ENCODE results near the gene WWTR1. TPM values are rescaled to one million over a fixed set of nuclear protein-coding genes. Genes with fewer than 3 reads are reported as not detected.

Gene WWTR1
- polyA plus RNA-seq, 2 of the 4 experiments (the other 2 are of a cell fraction) = 99.7 to 164 TPM

DNA sequence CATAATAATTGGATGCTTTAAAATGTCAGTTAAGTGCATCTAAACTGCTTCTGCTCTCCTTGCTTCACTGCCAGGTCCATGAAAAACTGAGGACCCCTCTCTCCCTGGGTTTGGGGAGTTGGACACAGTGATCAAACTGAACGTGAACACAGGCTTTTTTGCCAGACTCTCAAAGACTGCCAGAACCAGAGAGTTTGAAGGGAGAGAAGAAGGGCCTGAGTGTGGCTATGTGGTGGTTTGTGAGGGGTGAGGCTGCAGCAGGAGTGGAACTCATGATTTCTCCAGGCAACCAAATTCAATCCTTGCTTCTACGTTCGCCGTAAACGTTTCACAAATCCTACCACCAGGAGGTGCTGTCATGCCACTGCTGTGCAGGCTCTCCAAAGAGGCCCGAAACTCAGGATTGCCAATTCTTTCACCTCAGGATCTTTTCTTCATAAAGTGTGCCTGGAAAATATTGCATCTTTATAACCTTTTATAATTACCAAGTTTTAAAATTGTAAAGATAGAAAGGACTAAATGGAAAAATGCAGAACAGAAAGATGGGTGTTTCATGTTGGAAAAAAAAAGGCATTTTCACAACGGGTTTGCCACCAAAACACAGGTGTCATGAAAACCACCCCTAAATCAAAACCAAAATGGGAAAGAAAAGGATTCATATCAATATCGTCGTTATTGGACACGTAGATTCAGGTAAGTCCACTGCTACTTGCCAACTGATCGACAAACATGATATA is 163.6 kb downstream of the WWTR1 start:
- ChIA-PET CTCF (interaction anchor here (0.6 to 8.7 kb wide), 29 partner anchors 8 to 1432 kb away, joined by 3 to 52 read pairs (median 4); partner anchors contain the start of genes COMMD2 and TM4SF4), POLR2A (no interaction called here)
- Histone ChIP-seq H3K4me2 (no peak overlapping the region; the same call in 2 of the 3 replicates), H3K27ac (peak overlapping the region in 1 of 2 experiments; percentile 44; a peak in 1 of 6 replicates), H3K4me3 (no peak overlapping the region), H3K9me3 (no peaks in the 10 kb centered on the region), H3K4me1 (peaks cover 6% of the 10 kb centered on the region; the same call in 2 of the 3 replicates)
- TF ChIP-seq RCOR1 (IDR thresholded peaks at IDR 0.05; ENCODE audit: low read depth, low read length) (no peak), SMC3 (IDR thresholded peaks at IDR 0.05) (peak; percentile 78), RARB (CRISPR knock-in tag; IDR thresholded peaks at IDR 0.05) (no peak), EHF (CRISPR knock-in tag; IDR thresholded peaks at IDR 0.05) (no peak), RAD21 (conservative IDR thresholded peaks at IDR 0.05 in 1 of 2, IDR thresholded peaks at IDR 0.05 in 1 of 2) (peak; percentile 87 to 95), EHMT2 (IDR thresholded peaks at IDR 0.05; ENCODE audit: low read depth) (no peak), CBX8 (IDR thresholded peaks at IDR 0.05) (no peak), HOXB13 (CRISPR knock-in tag; IDR thresholded peaks at IDR 0.05; ENCODE audit: low read depth) (no peak), JUN (IDR thresholded peaks at IDR 0.05) (no peak), CHD2 (IDR thresholded peaks at IDR 0.05; ENCODE audit: low read length, partially characterized antibody) (no peak), KDM5A (IDR thresholded peaks at IDR 0.05) (no peak), JUNB (IDR thresholded peaks at IDR 0.05) (no peak)
- TF ChIP-seq, protein P1, sequence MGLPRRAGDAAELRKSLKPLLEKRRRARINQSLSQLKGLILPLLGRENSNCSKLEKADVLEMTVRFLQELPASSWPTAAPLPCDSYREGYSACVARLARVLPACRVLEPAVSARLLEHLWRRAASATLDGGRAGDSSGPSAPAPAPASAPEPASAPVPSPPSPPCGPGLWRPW (IDR thresholded peaks at IDR 0.05) = no peak
- TF ChIP-seq, protein P2, sequence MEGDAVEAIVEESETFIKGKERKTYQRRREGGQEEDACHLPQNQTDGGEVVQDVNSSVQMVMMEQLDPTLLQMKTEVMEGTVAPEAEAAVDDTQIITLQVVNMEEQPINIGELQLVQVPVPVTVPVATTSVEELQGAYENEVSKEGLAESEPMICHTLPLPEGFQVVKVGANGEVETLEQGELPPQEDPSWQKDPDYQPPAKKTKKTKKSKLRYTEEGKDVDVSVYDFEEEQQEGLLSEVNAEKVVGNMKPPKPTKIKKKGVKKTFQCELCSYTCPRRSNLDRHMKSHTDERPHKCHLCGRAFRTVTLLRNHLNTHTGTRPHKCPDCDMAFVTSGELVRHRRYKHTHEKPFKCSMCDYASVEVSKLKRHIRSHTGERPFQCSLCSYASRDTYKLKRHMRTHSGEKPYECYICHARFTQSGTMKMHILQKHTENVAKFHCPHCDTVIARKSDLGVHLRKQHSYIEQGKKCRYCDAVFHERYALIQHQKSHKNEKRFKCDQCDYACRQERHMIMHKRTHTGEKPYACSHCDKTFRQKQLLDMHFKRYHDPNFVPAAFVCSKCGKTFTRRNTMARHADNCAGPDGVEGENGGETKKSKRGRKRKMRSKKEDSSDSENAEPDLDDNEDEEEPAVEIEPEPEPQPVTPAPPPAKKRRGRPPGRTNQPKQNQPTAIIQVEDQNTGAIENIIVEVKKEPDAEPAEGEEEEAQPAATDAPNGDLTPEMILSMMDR (IDR thresholded peaks at IDR 0.05) = peak; percentile 89
- TF ChIP-seq, protein P3, sequence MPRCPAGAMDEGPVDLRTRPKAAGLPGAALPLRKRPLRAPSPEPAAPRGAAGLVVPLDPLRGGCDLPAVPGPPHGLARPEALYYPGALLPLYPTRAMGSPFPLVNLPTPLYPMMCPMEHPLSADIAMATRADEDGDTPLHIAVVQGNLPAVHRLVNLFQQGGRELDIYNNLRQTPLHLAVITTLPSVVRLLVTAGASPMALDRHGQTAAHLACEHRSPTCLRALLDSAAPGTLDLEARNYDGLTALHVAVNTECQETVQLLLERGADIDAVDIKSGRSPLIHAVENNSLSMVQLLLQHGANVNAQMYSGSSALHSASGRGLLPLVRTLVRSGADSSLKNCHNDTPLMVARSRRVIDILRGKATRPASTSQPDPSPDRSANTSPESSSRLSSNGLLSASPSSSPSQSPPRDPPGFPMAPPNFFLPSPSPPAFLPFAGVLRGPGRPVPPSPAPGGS (IDR thresholded peaks at IDR 0.05) = no peak
- DNase-seq (ENCODE audit: low read depth in 1 of 2, low spot score in 1 of 2) (peak; percentile 72 to 76), FAIRE-seq (no peak), ATAC-seq (peak; percentile 82 to 90; a peak in 5 of 6 replicates)
- 36% methylated on average over 11 of the region's 11 CpGs for WGBS (ENCODE audit: missing lambda C conversion rate)

DNA sequence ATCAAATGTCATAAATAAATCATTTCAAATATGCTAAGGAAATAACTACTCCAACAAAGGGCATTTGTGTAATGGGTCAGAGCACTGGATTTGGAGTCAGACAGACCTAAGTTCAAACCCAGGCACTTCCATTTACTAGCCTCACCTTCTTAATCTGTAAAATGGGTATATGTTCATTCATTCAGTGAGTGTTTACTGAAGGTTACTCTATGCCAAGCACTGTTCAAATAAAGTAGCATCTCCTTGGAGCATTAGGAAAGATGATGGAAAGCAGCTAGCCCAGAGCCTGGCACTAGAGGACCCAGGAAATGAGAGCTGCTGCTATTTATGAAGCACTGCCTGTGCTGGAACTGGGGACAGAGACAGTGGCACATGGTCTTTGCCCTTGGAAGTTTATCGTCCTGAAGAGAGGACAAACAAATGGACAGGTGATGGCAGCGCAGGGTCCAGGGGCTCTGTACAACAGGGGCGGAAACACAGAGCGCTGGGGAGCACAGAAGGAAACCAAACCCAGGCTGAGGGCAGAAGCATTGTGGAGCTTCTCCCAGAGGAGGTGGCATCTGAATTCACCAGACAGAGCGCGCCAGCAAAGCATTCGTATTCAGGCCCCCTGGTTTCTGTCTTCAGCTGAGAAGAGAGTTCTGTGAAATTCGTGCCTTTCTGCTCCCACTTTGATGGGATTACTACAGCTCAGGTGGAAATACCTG is 164.4 kb downstream of the WWTR1 start:
- CTCF ChIA-PET = interaction anchor here (0.5 to 8.7 kb wide), 20 partner anchors 12 to 691 kb away, joined by 3 to 52 read pairs (median 4); partner anchors contain the start of genes COMMD2 and TM4SF1
- 87% methylated on average over 8 of the region's 8 CpGs for WGBS (ENCODE audit: missing lambda C conversion rate)
- FAIRE-seq (no peak), DNase-seq (ENCODE audit: low read depth in 1 of 2, low spot score in 1 of 2) (no peak), ATAC-seq (peak in 1 of 2 experiments; percentile 13; a peak in 2 of 6 replicates)
- TF ChIP-seq KDM1A (IDR thresholded peaks at IDR 0.05; ENCODE audit: low read depth) = peak; percentile 67; the same call in 1 of the 2 replicates
- TF ChIP-seq, protein P4, sequence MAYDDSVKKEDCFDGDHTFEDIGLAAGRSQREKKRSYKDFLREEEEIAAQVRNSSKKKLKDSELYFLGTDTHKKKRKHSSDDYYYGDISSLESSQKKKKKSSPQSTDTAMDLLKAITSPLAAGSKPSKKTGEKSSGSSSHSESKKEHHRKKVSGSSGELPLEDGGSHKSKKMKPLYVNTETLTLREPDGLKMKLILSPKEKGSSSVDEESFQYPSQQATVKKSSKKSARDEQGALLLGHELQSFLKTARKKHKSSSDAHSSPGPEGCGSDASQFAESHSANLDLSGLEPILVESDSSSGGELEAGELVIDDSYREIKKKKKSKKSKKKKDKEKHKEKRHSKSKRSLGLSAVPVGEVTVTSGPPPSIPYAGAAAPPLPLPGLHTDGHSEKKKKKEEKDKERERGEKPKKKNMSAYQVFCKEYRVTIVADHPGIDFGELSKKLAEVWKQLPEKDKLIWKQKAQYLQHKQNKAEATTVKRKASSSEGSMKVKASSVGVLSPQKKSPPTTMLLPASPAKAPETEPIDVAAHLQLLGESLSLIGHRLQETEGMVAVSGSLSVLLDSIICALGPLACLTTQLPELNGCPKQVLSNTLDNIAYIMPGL (CRISPR knock-in tag; IDR thresholded peaks at IDR 0.05; ENCODE audit: borderline replicate concordance) = no peak
- POLR2A ChIA-PET = no interaction called here
- Histone ChIP-seq H3K27ac (peak overlapping the region in 1 of 2 experiments; percentile 44; a peak in 2 of 6 replicates), H3K4me1 (peaks cover 6% of the 10 kb centered on the region; the same call in 2 of the 3 replicates), H3K9me3 (no peaks in the 10 kb centered on the region), H3K4me2 (no peak overlapping the region; the same call in 2 of the 3 replicates), H3K4me3 (no peak overlapping the region)
